DMS153 (cell line): Measurements from ENCODE around the gene AVEN.
A peak's percentile ranks its signal among the peaks of the same experiment; 100 is the strongest.
"Not testable (repeated sequence)": the region's sequence is repeated elsewhere in the genome, so short reads cannot be mapped to it uniquely, and the experiment has no call there.

Source experiments
- DNase-seq: peaks from one replicate; lab custom pipeline; 2025; lab: John Stamatoyannopoulos, UW

AVEN gene, protein sequence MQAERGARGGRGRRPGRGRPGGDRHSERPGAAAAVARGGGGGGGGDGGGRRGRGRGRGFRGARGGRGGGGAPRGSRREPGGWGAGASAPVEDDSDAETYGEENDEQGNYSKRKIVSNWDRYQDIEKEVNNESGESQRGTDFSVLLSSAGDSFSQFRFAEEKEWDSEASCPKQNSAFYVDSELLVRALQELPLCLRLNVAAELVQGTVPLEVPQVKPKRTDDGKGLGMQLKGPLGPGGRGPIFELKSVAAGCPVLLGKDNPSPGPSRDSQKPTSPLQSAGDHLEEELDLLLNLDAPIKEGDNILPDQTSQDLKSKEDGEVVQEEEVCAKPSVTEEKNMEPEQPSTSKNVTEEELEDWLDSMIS

DNA sequence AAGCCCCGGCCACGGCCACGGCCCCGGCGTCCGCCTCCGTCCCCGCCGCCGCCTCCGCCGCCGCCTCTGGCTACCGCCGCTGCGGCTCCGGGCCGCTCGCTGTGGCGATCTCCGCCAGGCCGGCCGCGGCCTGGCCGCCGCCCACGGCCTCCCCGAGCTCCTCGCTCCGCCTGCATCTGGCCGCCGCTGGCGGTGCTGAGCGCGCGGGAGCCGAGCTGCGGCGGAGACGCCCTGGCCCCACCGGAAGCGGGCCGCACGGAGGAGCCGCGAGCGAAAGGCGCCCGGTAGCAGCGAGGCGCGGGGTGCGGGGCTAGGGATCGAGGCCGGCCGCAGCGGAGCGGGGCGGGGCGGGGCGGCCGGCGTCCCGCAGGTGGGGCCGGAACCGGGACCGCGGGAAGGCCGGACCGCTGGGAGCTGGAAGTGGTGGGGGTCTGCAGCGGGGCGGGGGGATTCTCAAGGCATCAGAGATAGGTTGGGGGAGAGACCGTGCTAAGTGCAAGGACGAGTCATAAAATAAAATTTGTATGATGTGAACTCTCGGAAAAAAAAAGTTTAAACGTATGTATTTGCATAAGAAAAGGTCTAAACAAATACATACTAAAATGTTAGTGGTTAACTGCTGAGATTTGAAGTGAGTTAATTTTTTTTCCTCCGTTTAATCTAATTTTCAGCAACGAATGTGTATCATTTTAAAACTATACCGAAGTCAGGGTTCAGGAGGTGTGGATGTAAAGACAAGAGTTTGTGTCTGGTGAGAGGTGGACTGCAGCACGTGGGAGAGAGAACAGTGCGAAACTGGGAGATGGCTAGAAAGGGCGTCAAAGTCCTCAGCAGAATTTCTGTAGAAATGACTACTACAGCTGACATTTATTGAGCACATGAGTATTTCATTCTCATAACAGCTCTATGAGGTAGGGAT lies at the start of gene AVEN:
AVEN (minus strand) TSS at position 334 of the 919 bp plus-strand sequence; CDS start at position 176, 158 bp downstream.
- DNase-seq = peak; percentile 6

DNA sequence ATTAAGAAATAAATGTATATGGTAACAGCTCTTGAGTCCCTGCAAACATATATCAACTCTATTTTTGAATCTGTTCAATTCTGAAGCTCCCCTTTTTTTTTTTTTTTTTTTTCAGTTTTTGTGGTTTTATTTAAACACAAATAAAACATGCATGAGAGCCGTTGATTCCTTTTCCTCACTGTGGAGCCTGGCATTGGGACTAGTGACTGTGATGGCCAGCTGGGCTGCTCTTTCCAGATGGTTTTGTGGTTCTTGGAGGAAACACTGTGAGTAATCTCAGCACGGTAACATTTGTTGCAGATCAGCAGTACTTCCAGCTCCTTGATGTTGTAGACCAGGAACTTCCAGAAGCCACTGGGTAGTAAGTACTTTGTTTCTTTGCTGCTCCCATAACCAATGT lies 46.7 kb upstream of the AVEN start:
- DNase-seq = no peak

DNA sequence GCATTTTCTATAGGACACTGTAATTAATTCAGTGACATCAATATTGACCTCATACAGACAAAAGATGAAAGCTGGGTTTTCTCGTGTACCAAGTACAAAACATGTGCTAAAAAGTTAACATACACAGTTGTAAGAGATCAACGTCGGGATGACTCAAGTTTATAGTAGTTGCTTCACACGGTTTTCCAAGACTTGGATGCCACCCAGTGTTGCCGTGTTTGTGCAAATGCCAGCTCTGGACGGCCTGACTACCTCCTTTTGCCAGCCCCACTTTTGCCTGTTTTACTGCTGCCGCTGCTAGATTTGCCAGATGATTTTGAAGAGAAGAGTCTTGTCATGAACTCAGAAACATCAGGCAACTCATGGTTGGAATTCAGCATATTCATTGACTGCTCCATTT lies 45.1 kb upstream of the AVEN start:
- no peak for DNase-seq

DNA sequence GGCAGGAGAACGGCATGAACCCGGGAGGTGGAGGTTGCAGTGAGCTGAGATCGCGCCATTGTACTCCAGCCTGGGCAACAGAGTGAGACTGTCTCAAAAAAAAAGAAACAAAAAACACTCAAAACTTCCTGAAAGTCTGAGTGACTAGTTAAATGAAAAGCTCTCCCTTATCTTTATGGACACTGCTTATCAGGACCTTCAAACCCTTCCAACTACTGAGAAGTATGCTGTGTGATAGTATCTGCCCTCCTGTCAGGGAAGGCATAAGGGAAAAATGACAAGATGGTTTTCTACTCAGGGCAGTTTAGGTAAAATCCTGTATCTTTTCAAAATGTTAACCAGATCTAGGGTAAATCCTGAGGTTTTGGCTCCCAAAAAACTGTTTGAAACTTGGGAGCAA lies 40.9 kb upstream of the AVEN start:
- DNase-seq = no peak

DNA sequence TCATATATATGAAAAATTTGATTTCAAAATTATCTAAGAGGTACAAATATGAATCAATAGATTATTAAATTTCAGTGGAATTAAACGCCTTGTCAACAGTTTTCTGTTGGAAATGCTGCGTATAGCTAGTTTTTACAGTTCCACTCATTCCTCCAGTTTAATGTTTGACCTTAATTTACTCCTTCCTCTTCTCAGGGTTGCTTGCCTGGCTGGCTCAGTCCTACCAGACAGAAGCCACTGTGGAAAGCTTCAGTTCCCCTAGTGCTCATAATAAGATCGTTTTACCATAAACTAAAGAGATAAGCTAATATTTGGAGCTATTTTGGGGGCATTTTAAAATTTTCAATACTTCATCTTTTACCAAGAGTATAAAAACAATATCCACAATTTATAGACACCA lies 39.9 kb upstream of the AVEN start:
- DNase-seq = no peak

DNA sequence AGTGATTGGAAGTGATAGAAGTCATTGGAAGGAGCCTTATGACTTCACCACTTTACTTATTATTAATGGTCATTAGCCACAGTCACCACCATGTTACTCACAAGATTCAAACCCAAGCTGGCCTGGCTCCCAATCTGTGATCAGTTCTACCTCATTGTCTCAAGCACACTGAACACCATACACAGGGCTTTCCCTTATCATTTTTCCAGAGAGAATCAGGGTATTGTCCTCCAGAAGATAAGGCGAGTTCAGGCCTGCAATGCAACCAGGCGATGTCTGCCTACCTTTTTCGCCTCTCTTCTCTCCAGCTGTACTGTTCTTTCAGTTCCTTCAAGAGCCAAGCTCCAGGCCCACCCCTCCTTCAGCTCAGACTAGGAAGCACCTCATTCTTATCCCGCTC lies 37.8 kb upstream of the AVEN start:
- DNase-seq = no peak

DNA sequence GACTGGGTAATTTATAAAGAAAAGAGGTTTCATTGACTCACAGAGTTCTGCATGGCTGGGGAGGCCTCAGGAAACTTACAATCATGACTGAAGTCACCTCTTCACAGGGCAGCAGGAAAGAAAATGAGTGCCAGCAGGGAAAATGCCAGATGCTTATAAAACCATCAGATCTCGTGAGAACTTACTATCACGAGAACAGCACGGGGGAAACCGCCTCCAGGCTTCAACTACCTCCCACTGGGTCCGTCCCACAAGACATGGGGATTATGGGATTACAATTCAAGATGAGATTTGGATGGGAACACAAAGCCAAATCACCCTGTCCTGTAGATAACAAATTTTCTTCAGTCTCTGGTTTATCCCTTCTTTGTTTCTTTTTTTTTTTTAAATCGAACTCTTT lies 31.0 kb upstream of the AVEN start:
- DNase-seq = no peak

DNA sequence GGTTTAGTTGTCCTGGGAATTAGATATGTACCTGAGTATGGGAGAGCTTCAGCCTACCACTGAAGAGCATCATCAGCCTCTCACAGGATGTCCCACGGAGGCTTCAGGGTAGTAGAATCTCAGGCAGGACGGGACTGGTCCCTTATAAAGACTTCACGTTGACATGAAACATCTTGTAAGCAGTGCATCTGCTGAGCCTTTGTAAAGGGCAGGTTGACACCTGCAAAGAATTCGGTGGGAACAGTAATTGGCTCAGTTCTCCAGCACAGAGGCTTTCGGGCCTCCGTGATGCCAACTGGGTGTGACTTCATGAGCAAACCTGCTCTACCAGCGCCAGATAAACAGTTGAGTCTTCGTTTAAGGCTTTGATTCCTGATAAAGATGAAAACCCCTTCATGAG lies 26.9 kb upstream of the AVEN start:
- no peak for DNase-seq

DNA sequence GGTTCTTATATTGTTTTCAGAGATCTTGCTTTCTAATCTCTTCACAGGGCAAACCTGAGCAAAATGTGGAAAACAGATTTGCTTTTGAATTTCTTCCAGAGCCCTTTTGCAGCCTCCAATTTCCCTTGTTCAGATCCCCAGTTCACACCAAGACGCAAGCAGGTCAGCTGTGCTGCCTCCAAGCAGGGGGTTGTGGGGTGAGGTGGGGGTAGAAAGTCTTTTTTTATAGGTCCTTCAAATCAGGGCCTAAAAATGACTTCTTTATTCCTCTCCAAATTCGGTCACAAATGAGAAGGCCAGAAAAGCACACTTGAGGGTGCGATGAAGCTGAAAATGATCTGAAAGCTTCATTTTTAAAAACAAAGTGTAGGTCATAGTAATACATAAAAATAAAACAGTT lies 26.3 kb upstream of the AVEN start:
- no peak for DNase-seq

DNA sequence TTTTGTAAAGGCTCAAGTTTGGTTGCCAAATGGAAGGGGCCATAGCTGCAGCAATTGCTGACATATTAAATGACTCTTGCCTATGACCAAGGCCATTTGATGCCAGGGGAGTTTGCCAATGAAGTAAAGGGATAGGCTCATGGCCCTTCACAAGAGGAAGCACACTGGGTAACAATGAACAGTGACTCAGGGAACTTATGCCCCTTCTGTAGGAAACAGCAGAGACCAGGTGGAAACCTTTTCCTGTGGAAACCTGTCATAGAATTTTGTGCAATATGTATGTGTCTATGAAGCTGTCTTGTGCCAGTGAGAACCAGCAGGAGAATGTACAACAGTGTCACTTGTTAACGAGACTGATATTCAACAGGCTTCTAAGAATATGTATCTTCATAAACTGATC lies 25.4 kb upstream of the AVEN start:
- DNase-seq = no peak

DNA sequence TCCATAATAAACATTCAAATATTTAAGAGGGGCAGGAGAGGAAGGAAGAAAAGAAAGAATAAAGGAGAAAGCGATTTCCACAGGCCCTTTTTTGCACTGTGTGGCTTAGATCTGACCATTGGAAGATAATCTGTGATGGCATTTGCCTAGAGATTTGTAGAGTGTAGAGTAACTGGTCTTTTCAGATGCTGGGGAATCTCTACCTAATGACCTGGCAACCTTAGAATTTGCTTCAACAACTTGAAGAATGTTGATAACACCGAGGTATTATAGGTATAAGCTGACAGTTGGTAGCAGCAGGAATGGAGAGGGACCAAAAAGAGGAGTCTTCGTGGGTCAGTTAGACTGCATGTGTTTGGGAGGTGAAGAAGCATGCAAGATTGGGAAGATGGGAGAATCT lies 20.9 kb upstream of the AVEN start:
- DNase-seq = no peak

DNA sequence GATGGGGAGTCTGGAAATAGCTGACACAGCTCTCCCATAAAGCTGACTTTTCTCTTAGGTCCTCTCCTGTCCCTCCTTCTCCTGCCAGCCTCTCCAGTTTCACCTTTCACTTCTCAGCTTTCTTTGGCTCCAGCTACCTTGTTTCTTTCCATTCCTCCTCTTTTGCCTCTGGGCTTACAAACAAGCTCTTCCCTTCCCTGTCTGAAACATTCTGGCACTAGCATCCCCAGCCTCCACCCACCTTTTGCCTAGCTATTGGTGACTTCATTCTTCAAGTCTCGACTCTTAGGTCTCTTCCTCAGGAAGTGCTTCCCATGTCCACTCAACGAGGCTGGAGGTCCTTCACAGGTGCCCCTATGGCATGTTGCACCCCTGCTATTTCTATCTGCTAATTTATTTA lies 20.5 kb upstream of the AVEN start:
- no peak for DNase-seq

DNA sequence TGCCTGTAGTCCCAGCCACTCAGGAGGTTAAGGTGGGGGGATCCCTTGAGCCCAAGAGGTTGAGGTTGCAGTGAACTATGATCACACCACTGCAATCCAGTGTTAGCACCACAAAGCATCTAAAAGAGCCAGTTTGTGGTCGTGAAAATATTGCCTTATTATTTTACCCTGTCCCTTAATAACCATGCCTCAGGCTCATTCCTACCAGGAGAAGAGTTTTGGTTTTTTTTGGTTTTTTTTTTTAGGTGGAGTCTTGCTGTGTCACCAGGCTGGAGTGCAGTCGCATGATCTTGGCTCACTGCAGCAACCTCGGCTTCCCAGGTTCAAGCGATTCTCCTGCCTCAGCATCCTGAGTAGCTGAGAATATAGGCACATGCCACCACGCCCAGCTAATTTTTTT lies 17.9 kb upstream of the AVEN start:
- no peak for DNase-seq

DNA sequence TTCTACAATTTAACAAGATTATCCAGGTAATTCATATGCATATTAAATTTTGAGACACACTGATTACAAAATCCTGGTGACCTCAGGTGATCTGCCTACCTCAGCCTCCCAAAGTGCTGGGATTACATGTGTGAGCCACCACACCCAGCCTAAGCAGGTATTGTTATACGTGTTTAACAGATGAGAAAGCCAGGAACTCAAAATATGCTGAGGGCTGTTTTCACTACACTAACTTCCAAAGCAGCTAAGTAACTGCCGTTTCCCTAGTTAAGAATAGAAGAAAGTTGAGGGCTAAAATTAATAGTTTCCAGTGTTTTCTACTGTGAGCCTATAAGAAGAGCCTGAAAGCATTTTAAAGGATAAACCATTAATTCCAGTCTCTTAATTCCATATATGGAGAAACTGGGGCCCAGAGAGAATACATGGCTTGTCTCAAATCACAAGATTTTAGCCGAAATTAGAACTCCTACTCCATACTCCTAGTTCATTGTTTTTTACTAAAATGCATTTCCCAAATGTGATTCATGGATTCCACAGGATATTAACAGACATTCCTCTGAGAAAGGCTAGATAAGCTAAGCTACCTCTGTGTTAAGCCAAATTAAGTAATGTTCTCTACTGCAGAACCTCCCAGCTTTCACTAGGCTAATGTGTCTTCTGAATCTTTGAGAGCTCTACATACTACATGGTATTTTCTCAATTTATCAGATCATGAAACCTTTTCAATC lies 17.0 kb upstream of the AVEN start:
- no peak for DNase-seq

DNA sequence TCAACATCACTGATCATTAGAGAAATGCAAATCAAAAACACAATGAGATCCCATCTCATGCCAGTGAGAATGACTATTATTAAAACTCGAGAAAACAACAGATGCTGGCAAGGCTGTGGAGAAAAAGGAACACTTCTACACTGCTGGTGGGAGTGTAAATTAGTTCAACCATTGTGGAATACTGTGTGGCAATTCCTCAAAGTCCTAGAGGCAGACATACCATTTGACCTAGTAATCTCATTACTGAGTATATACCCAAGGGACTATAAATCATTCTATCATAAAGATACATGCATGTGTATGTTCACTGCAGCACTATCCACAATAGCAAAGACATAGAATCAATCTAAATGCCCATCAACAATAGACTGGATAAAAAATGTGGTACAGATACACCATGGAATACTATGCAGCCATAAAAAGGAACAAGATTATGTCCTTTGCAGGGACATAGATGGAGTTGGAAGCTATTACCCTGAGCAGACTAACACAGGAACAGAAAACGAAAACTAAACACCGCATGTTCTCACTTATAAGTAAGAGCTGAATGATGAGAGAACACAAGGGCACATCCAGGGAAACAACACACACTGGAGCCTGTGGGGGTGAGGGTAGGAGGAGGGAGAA lies 15.2 kb upstream of the AVEN start:
- DNase-seq = no peak

DNA sequence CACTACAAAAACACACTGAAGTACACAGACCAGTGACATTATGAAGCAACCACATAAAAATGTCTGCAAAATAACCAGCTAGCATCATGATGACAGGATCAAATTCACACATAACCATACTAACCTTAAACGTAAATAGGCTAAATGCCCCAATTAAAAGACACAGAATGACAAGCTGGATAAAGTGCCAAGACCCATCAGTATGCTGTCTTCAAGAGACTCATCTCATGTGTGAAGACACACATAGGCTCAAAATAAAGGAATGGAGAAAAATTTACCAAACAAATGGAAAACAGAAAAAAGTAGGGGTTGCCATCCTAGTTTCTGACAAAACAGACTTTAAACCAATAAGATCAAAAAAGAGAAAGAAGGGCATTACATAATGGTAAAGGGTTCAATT lies 11.4 kb upstream of the AVEN start:
- not testable (repeated sequence) for DNase-seq

DNA sequence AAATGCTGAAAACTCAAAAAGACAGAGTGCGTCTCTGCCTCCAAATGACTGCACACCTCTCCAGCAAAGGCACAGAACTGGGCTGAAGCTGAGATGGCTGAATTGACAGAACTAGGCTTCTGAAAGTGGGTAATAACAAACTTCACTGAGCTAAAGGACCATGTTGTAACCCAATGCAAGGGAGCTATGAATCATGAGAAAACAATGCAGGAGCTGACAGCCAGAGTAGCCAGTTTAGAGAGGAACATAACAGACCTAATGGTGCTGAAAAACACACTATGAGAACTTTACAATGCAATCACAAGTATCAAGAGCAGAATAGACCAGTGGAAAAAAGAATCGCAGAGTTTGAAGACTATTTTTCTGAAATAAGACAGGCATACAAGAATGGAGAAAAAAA lies 10.1 kb upstream of the AVEN start:
- DNase-seq = no peak

DNA sequence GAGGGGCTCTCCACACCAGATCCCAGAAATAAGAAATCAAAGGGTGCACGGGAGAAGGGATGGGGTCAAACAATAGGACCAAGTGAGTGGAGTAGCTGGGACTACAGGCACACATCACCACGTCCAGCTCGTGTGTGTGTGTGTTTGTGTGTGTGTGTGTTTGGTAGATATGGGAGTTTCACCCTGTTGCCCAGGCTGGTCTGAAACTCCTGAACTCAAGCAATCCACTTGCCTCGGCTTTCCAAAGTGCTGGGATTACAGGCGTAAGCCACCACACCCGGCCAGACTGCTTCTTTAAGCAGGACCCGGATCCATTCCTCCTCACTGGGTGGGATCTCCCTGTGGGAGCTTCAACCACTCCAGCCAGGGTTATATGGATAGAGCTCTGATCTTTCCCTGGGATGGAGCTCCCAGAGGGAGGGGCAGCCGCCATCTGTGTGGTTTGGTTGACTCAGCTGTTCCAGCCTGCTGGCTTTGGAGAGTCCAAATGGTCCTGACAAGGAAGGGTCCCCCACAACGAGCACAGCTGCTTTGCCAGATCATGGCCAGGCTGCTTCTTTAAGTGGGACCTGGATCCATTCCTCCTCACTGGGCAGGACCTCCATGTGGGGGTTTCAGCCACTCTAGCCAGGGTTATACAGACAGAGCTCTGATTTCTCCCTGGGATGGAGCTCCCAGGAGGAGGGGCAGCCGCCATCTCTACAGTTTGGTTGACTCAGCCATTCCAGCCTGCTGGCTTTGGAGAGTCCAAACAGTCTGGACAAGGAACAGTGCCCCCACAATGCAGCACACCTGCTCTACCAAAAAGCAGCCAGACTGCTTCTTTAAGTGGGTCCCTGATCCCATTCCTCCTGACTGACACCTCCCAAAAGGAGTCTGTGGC lies 9.1 kb upstream of the AVEN start:
- no peak for DNase-seq

DNA sequence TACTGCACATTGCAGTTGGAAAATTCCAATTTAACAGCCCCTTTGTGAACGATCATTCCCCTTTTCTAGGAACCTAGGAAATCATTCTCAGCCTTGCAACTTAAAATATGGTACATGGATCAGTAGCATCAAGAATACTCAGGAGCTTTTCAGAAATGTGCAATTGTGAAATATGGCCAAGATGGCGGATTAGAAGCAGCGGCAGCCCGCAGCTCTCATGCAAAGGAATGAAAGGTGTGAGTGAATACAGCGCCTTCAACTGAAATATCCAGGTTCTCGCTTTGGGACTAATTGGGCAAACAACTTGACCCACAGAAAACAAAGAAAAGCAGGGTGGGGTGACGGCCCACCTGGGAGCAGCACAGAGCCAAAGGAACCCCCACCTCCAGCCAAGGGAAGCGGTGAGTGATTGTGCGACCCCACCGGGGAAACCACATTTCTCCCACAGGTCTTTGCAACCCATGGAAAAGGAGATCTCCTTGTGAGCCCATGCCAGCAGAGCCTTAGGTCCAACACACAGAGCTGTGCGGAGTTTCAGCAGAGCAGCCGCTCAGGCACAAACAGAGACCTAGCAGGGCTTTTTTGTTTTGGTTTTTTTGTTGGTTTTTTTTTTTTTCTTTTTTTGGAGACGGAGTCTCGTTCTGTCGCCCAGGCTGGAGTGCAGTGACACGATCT lies 7.6 kb upstream of the AVEN start:
- no peak for DNase-seq

DNA sequence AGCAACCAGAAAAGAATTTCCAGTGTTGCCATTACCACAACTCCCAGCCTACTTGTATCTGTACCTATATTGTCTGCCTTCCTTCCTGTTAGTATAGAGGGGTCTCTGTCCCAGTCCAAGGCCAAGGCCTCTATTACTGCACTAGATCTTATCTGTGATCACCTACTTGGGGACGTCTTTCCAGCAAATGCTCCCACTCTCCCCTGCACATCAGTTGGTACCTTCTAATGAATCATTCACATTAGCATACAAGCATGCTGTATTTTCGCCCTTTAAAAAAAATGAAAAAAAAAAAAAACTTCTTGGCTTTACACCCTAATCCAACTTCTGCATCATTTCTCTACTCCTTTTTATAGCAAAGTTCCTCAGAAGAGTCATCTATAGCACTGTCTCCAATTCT lies 4.8 kb upstream of the AVEN start:
- DNase-seq = no peak

DNA sequence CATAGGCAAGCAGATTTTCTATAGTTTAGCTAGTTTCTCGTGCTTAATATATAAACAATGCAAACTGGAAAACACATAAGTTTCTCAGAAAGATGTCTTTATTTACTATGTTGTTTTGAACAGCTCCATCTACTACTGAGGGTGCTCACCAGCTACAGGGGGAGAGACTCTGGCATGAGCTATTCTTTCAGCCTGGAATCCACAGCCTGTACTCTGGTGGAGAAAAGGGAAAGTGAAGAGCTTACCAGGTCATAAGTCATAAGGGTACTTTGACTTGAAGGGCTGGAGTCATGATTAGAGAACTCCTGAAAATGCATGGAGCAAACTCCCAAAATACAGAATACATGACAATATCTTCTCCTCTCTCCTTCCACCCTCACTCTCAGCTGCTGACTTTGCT lies 4.4 kb upstream of the AVEN start:
- DNase-seq = no peak
